22Rv1 (cell line): Measurements from ENCODE around the gene CCL4.

Experiments used
- ZFX ChIP-seq: fragments of 450-650 bp; IDR thresholded peaks from 2 replicates; pipeline ENCODE4 v1.6.1; 2017; ENCODE audit warnings: antibody characterized with exemption, borderline replicate concordance
- TF ChIP-seq, protein P1 (sequence below): fragments of 450-650 bp; IDR thresholded peaks from 2 replicates; pipeline ENCODE4 v1.5.1; 2017; ENCODE audit warnings: mild to moderate bottlenecking

DNA sequence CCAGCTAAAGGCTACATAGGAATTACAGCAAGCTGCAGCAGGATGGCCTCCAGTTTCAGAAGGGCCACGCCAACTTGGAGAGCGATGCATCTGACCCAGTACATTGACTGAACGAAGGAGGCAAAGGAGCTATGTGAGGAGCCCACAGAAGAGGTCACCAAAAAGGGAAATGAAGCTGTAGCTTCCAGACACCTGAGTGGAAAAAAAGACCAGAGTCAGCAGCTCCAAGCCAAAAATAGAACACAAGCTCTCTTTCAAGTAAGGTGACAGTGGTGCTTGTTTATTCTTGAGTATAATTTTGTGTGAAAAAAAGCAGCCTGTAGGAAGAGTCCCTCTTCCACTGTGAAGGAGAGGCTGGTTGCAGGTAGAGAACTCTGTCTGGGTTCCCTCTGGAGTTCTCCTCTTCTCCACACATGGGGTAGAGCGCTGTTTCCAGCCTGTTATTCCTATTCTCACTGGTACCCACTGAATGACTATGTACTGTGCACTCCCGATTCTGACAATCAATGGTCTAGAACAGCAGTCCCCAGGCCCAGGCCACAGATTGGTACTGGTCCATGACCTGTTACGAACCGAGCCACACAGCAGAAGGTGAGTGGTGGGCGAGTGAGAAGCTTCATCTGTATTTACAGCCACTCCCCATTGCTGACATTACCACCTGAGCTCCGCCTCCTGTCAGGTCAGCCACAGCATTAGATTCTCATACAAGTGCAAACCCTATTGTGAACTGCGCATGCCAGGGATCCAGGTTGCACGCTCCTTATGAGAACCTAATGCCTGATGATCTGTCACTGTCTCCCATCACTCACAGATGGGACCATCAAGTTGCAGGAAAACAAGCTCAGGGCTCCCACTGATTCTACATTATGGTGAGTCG is 15.1 kb downstream of the CCL4 start:
- TF ChIP-seq, protein P1, sequence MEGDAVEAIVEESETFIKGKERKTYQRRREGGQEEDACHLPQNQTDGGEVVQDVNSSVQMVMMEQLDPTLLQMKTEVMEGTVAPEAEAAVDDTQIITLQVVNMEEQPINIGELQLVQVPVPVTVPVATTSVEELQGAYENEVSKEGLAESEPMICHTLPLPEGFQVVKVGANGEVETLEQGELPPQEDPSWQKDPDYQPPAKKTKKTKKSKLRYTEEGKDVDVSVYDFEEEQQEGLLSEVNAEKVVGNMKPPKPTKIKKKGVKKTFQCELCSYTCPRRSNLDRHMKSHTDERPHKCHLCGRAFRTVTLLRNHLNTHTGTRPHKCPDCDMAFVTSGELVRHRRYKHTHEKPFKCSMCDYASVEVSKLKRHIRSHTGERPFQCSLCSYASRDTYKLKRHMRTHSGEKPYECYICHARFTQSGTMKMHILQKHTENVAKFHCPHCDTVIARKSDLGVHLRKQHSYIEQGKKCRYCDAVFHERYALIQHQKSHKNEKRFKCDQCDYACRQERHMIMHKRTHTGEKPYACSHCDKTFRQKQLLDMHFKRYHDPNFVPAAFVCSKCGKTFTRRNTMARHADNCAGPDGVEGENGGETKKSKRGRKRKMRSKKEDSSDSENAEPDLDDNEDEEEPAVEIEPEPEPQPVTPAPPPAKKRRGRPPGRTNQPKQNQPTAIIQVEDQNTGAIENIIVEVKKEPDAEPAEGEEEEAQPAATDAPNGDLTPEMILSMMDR: 0 out of 2 replicates have a peak, but pooled peaks have one; percentile 16
- TF ChIP-seq ZFX: no peak
